ENCODE results near the gene C1orf50.
"Not testable (repeated sequence)": the region's sequence is repeated elsewhere in the genome, so short reads cannot be mapped to it uniquely, and the experiment has no call there.

Gene C1orf50

GRCh38 chr1:42739753-42740700, 27.0 kb upstream of the C1orf50 start, which contains the start of gene CLDN19:
Gene CLDN19, minus strand, starts transcription at chr1:42740236. Its CDS starts 173 bp downstream, at chr1:42740063.
- no peak for DNase-seq (ENCODE audit: low read depth)

- DNase-seq (ENCODE audit: low read depth) = no peak
Measured at GRCh38 chr1:42740851-42741580, 26.0 kb upstream of the C1orf50 start.

GRCh38 chr1:42741706-42742105, 25.3 kb upstream of the C1orf50 start:
- no peak for DNase-seq (ENCODE audit: low read depth)

- no peak for DNase-seq (ENCODE audit: low read depth)
Measured at GRCh38 chr1:42742141-42742540, 24.9 kb upstream of the C1orf50 start.

GRCh38 chr1:42742617-42743316, 24.3 kb upstream of the C1orf50 start:
- DNase-seq (ENCODE audit: low read depth) = no peak

- no peak for DNase-seq (ENCODE audit: low read depth)
Measured at GRCh38 chr1:42743317-42744147, 23.5 kb upstream of the C1orf50 start.

GRCh38 chr1:42744148-42744413, 23.0 kb upstream of the C1orf50 start:
- no peak for DNase-seq (ENCODE audit: low read depth)

GRCh38 chr1:42745851-42746250, 21.2 kb upstream of the C1orf50 start:
- no peak for DNase-seq (ENCODE audit: low read depth)

- no peak for DNase-seq (ENCODE audit: low read depth)
Measured at GRCh38 chr1:42746436-42747105, 20.5 kb upstream of the C1orf50 start.

GRCh38 chr1:42747125-42747524, 19.9 kb upstream of the C1orf50 start:
- no peak for DNase-seq (ENCODE audit: low read depth)

- no peak for DNase-seq (ENCODE audit: low read depth)
Measured at GRCh38 chr1:42748021-42748420, 19.0 kb upstream of the C1orf50 start.

GRCh38 chr1:42748461-42749410, 18.3 kb upstream of the C1orf50 start:
- DNase-seq (ENCODE audit: low read depth) = no peak

- DNase-seq (ENCODE audit: low read depth) = no peak
Measured at GRCh38 chr1:42750041-42750440, 17.0 kb upstream of the C1orf50 start.

GRCh38 chr1:42751511-42752070, 15.5 kb upstream of the C1orf50 start:
- DNase-seq (ENCODE audit: low read depth) = not testable (repeated sequence)

GRCh38 chr1:42752284-42752683, 14.8 kb upstream of the C1orf50 start:
- DNase-seq (ENCODE audit: low read depth) = no peak

- peak; percentile 50 for DNase-seq (ENCODE audit: low read depth)
Measured at GRCh38 chr1:42753070-42753469, 14.0 kb upstream of the C1orf50 start.

GRCh38 chr1:42756956-42757891, 9.8 kb upstream of the C1orf50 start:
- no peak for DNase-seq (ENCODE audit: low read depth)

- DNase-seq (ENCODE audit: low read depth) = no peak
Measured at GRCh38 chr1:42757892-42758275, 9.2 kb upstream of the C1orf50 start.

- no peak for DNase-seq (ENCODE audit: low read depth)
Measured at GRCh38 chr1:42758641-42759040, 8.4 kb upstream of the C1orf50 start.

All from stromal cell of bone marrow (primary cell).